GM12878 (cell line): ENCODE results near the gene ADH6. TPM values are rescaled to one million over a fixed set of nuclear protein-coding genes. Genes with fewer than 3 reads are reported as not detected.

Experiments
- ATAC-seq: fragments of 200-7000 bp; cut with Tn5 transposase; 3 replicates; pipeline ENCODE4 v1.9.1; 2020; ENCODE audit warnings: mild to moderate bottlenecking, moderate library complexity
- Bru-seq: library from RNA; stranded (reverse); fragments of 400-500 nt; gene quantifications from one replicate; lab custom pipeline; 2021; lab: Mats Ljungman, UMichigan
- BruChase-seq, 2 experiments: library from RNA; stranded (reverse); fragments of 400-500 nt; gene quantifications; one replicate each; lab custom pipeline; 2021; lab: Mats Ljungman, UMichigan
- BruUV-seq: library from RNA; stranded (reverse); fragments of 400-500 nt; replicated peaks from 2 replicates; lab custom pipeline; 2021; lab: Mats Ljungman, UMichigan
- CTCF ChIA-PET: fragments of 300-600 bp; sonication (Branson Sonifier 250); formaldehyde crosslinking; extraction: SDS; loops from one replicate; lab custom pipeline; 2021; ENCODE audit warnings: inconsistent platforms; lab: Yijun Ruan, JAX
- POLR2A ChIA-PET: fragments of 350-600 bp; formaldehyde crosslinking; extraction: SDS; loops from one replicate; lab custom pipeline; 2021; ENCODE audit warnings: inconsistent platforms; lab: Charles Lee
- RAD21 ChIA-PET: fragments of 300-600 bp; sonication (Branson Sonifier 250); formaldehyde crosslinking; loops from one replicate; lab custom pipeline; 2023; ENCODE audit warnings: antibody characterized with exemption; ENCODE audit not compliant: unreplicated experiment; lab: Charles Lee
- SMC1A ChIA-PET: fragments of 300-600 bp; sonication (Branson Sonifier 250); formaldehyde crosslinking; loops from one replicate; lab custom pipeline; 2023; ENCODE audit not compliant: unreplicated experiment, uncharacterized antibody; lab: Charles Lee
- DNase-seq: peaks from one replicate; pipeline ENCODE4 v3.0.0-alpha.2; 2011; ENCODE audit warnings: low read depth, low spot score
- FAIRE-seq: peaks from 3 replicates; lab custom pipeline; 2011; peaks lifted over from hg19 to GRCh38; lab: Jason Lieb, UNC
- H2AFZ ChIP-seq: 2 replicates; pipeline ENCODE4 v1.6.0; 2011; ENCODE audit warnings: low read depth, low read length, control low read depth; ENCODE audit not compliant: control insufficient read depth
- H3K27ac ChIP-seq: 2 replicates; pipeline ENCODE4 v1.5.1; 2011; ENCODE audit warnings: control low read depth; ENCODE audit not compliant: control insufficient read depth, insufficient read depth
- H3K27me3 ChIP-seq, 2 experiments: replicated peaks in 1 of 2; 2 replicates each; pipeline versions ENCODE4 v1.6.0 to v1.6.1; 2011; ENCODE audit warnings: low read length in 1 of 2; ENCODE audit not compliant: control insufficient read depth in 2 of 2, insufficient read depth in 2 of 2
- H3K36me3 ChIP-seq, 2 experiments: 2 replicates each; pipeline ENCODE4 v1.5.1; 2011; ENCODE audit warnings: low read length in 1 of 2; ENCODE audit not compliant: control insufficient read depth in 2 of 2, insufficient read depth in 2 of 2
- H3K4me1 ChIP-seq: 2 replicates; pipeline ENCODE4 v1.6.1; 2011; ENCODE audit warnings: mild to moderate bottlenecking, low read length, moderate library complexity, mixed read lengths; ENCODE audit not compliant: control insufficient read depth, insufficient read depth
- H3K4me2 ChIP-seq: 2 replicates; pipeline ENCODE4 v1.6.0; 2011; ENCODE audit warnings: control low read depth; ENCODE audit not compliant: control insufficient read depth, insufficient read depth
- H3K4me3 ChIP-seq: fragments of 200-600 bp; sonication (generic); 2 replicates; pipeline ENCODE4 v1.5.1; 2016
- H3K79me2 ChIP-seq: 2 replicates; pipeline ENCODE4 v1.6.0; 2011; ENCODE audit warnings: low read length; ENCODE audit not compliant: control insufficient read depth, insufficient read depth
- H3K9ac ChIP-seq: 2 replicates; pipeline ENCODE4 v1.8.0; 2011; ENCODE audit warnings: low read length, control low read depth, mixed read lengths; ENCODE audit not compliant: control insufficient read depth, insufficient read depth
- H3K9me3 ChIP-seq: replicated peaks from 3 replicates; pipeline ENCODE4 v1.5.1; 2011; ENCODE audit warnings: mild to moderate bottlenecking, low read length; ENCODE audit not compliant: control insufficient read depth, insufficient read depth
- H4K20me1 ChIP-seq: 2 replicates; pipeline ENCODE4 v1.6.0; 2011; ENCODE audit not compliant: control insufficient read depth, insufficient read depth
- CHD2 ChIP-seq: IDR thresholded peaks from 2 replicates; pipeline ENCODE4 v1.6.1; 2011; ENCODE audit warnings: low read depth, low read length, improper control_type of control experiment, borderline replicate concordance
- FOXK2 ChIP-seq: fragments of 450-650 bp; IDR thresholded peaks from 2 replicates; pipeline ENCODE4 v1.6.1; 2017; ENCODE audit warnings: mild to moderate bottlenecking, moderate library complexity
- NR2C1 ChIP-seq: fragments of 450-650 bp; IDR thresholded peaks from 2 replicates; pipeline ENCODE4 v1.6.1; 2017; ENCODE audit warnings: antibody characterized with exemption, mild to moderate bottlenecking, moderate library complexity
- PKNOX1 ChIP-seq: fragments of 450-650 bp; IDR thresholded peaks from 2 replicates; pipeline ENCODE4 v1.6.1; 2016; ENCODE audit warnings: mild to moderate bottlenecking
- RELA ChIP-seq: fragments of 450-650 bp; IDR thresholded peaks from 2 replicates; pipeline ENCODE4 v1.8.0; 2014; ENCODE audit warnings: borderline replicate concordance; ENCODE audit not compliant: partially characterized antibody
- SMAD5 ChIP-seq: IDR thresholded peaks from 2 replicates; pipeline ENCODE4 v1.6.1; 2016; ENCODE audit warnings: antibody characterized with exemption, low read depth
- ZBTB40 ChIP-seq: fragments of 450-650 bp; IDR thresholded peaks from 2 replicates; pipeline ENCODE4 v1.6.1; 2016; ENCODE audit warnings: mild to moderate bottlenecking, moderate library complexity, borderline replicate concordance
- ZNF207 ChIP-seq: fragments of 450-650 bp; IDR thresholded peaks from 2 replicates; pipeline ENCODE4 v1.6.1; 2014; ENCODE audit warnings: antibody characterized with exemption, mild to moderate bottlenecking, borderline replicate concordance
- ZZZ3 ChIP-seq: IDR thresholded peaks from 2 replicates; pipeline ENCODE4 v1.6.1; 2011; ENCODE audit warnings: low read depth; ENCODE audit not compliant: control insufficient read depth, insufficient read length
- WGBS: methylation state at CpG from one replicate; pipeline ENCODE4 v1.1.6; 2016; ENCODE audit warnings: low lambda C conversion rate; ENCODE audit not compliant: insufficient replicate concordance, insufficient coverage; ENCODE audit errors: missing lambda C conversion rate; 5-methylcytosine and 5-hydroxymethylcytosine counted together
- in situ Hi-C: fragments of 300-500 bp; cut with MboI; formaldehyde crosslinking; loops from 9 replicates; pipeline ENCODE4 v1.14.3; 2018; ENCODE audit warnings: mixed read lengths
- intact Hi-C: fragments of 100-400 bp; cut with micrococcal nuclease; formaldehyde crosslinking; loops from one replicate; pipeline ENCODE4 v1.14.2; 2022; ENCODE audit not compliant: unreplicated experiment
- long read RNA-seq, 2 experiments: library from polyadenylated mRNA; unstranded; transcript quantifications; one replicate each; pipeline ENCODE4 v2.0.0, GENCODE V29; 2019 to 2020
- polyA minus RNA-seq, 3 experiments: library from RNA; depleted of rRNA, polyadenylated mRNA; stranded (reverse); fragments of >200 nt; gene quantifications; 2 replicates each; pipeline ENCODE4 v1.2.3, GENCODE V29; 2011
- polyA plus RNA-seq, 11 experiments: library from polyadenylated mRNA; depleted of rRNA in 4 of 11; unstranded in 6 of 11; stranded (reverse) in 5 of 11; fragments of >200 nt; fragmentation: Nextera tagmentation in 4 of 11; fragmentation: Illumina TruSeq in 1 of 11; extraction: Ambion mirVana in 4 of 11; extraction: Trizol in 1 of 11; gene quantifications; 1 replicate in 1 of 11; 2 replicates in 10 of 11; pipeline versions ENCODE4 v1.2.1 to v1.2.3, GENCODE V29; 2011 to 2016; ENCODE audit warnings: inconsistent platforms in 2 of 11, missing spikeins in 2 of 11, low read depth in 1 of 11
- total RNA-seq, 4 experiments: library from RNA; depleted of rRNA in 3 of 4; stranded (reverse); fragments of >200 nt in 3 of 4; fragmentation: Illumina TruSeq in 1 of 4; extraction: Trizol in 1 of 4; gene quantifications; 2 replicates each; pipeline versions ENCODE4 v1.2.1 to v1.2.3, GENCODE V29; 2013 to 2021

ADH6 gene
- not detected in 2 replicates for total RNA-seq (2013; cell fraction: nucleolus; rRNA removed)
- not detected in 2 replicates for total RNA-seq (2014; rRNA removed)
- total RNA-seq (2014; rRNA removed; fragmentation: Illumina TruSeq; extraction: Trizol) = not detected in 2 replicates
- total RNA-seq (2021) = not detected in 2 replicates
- not detected for polyA plus RNA-seq (2011; ENCODE audit: low read depth)
- not detected in 2 replicates for polyA plus RNA-seq (2011; rRNA removed)
- 0.03 and 0.08 TPM in 2 replicates for polyA plus RNA-seq (2011; cell fraction: cytosol; rRNA removed)
- not detected in 2 replicates for polyA plus RNA-seq (2011; cell fraction: nucleus; rRNA removed)
- polyA plus RNA-seq (2012) = not detected in 2 replicates
- polyA plus RNA-seq (2014; fragmentation: Illumina TruSeq; extraction: Trizol) = 0.03 TPM in 1 of 2 replicates, not detected in the other
- not detected for polyA plus RNA-seq (2014; fragmentation: Nextera tagmentation; extraction: Ambion mirVana)
- not detected in 2 replicates for polyA plus RNA-seq (2014; rRNA removed)
- polyA plus RNA-seq (2016; fragmentation: Nextera tagmentation; extraction: Ambion mirVana) = under 1 TPM in 1 of 2 experiments, not detected in 1; 0.16 TPM
- not detected in 2 replicates for polyA minus RNA-seq (2011; rRNA and poly(A)+ RNA removed)
- not detected in 2 replicates for polyA minus RNA-seq (2011; cell fraction: cytosol; rRNA and poly(A)+ RNA removed)
- polyA minus RNA-seq (2011; cell fraction: nucleus; rRNA and poly(A)+ RNA removed) = not detected in 2 replicates
- percentile 11 among the genes with signal in this experiment for Bru-seq, nascent RNA
- BruChase-seq, experiment 1, labeled RNA remaining after a 6-hour chase = percentile 16 among the genes with signal in this experiment
- BruChase-seq, experiment 2, labeled RNA remaining after a 2-hour chase = not detected
- long read RNA-seq, experiment 1 = 0 reads
- long read RNA-seq, experiment 2 = 0 reads

GRCh38 chr4:99219072-99219471 lies at the start of gene ADH6:
ADH6 (minus strand) TSS chr4:99219246; CDS start chr4:99219152, 94 bp downstream.
- H3K36me3 ChIP-seq = no peaks in the 10 kb centered on the region
- RAD21 ChIA-PET = no interaction called here
- H4K20me1 ChIP-seq = no peaks in the 10 kb centered on the region
- DNase-seq (no peak), ATAC-seq (no peak), FAIRE-seq (no peak)
- POLR2A ChIA-PET = no interaction called here
- H3K4me2 ChIP-seq = no peak within 1 kb of the TSS
- no TSS peak for BruUV-seq
- TF ChIP-seq ZNF207 (no peak), FOXK2 (no peak), ZZZ3 (no peak), RELA (no peak), PKNOX1 (no peak), ZBTB40 (no peak), SMAD5 (no peak), CHD2 (no peak), NR2C1 (no peak)
- intact Hi-C loops = no loop called here
- no peaks in the 10 kb centered on the region for H3K27me3 ChIP-seq
- no peaks in the 10 kb centered on the region for H3K4me1 ChIP-seq
- H3K9me3 ChIP-seq = no peaks in the 10 kb centered on the region
- CTCF ChIA-PET = interaction anchor here (1.6 kb wide), 1 partner anchor 8 kb away, joined by 5 read pairs; no protein-coding TSS in a partner anchor
- no peak within 1 kb of the TSS for H2AFZ ChIP-seq
- no peak within 1 kb of the TSS for H3K27ac ChIP-seq
- 53% methylated on average over 3 of the region's 3 CpGs for WGBS
- no peak within 1 kb of the TSS for H3K9ac ChIP-seq
- no peak within 1 kb of the TSS for H3K4me3 ChIP-seq
- in situ Hi-C loops = no loop called here
- H3K79me2 ChIP-seq = no peaks in the 10 kb centered on the region
- SMC1A ChIA-PET = no interaction called here
